H4 (cell line): ENCODE results near the gene B4GALNT2. TPM values are rescaled to one million over a fixed set of nuclear protein-coding genes. Genes with fewer than 3 reads are reported as not detected.
"Not testable (repeated sequence)": the region's sequence is repeated elsewhere in the genome, so short reads cannot be mapped to it uniquely, and the experiment has no call there.

ENCODE experiments used
- DNase-seq: peaks from one replicate; pipeline ENCODE4 v3.0.0-alpha.2; 2015; ENCODE audit warnings: low spot score
- total RNA-seq: library from RNA; depleted of rRNA; stranded (reverse); fragments of >200 nt; shearing (Covaris generic); gene quantifications from 2 replicates; pipeline ENCODE4 v1.2.3, GENCODE V29; 2014

The B4GALNT2 gene
- total RNA-seq, 1 experiment from 2014 or later: not detected

- no peak for DNase-seq
Observed at GRCh38 chr17:49180998-49181635, 48.5 kb downstream of the B4GALNT2 start.

- DNase-seq: no peak
Observed at GRCh38 chr17:49183341-49183740, 50.8 kb downstream of the B4GALNT2 start.

- DNase-seq: no peak
Observed at GRCh38 chr17:49183801-49184200, 51.2 kb downstream of the B4GALNT2 start.

GRCh38 chr17:49184522-49184921 lies 52.0 kb downstream of the B4GALNT2 start:
- DNase-seq: not testable (repeated sequence)

GRCh38 chr17:49185381-49185780 lies 52.8 kb downstream of the B4GALNT2 start:
- DNase-seq: not testable (repeated sequence)

GRCh38 chr17:49187301-49187700 lies 54.7 kb downstream of the B4GALNT2 start:
- DNase-seq: no peak

GRCh38 chr17:49190932-49191331 lies 58.4 kb downstream of the B4GALNT2 start:
- DNase-seq: no peak

- DNase-seq: no peak
Observed at GRCh38 chr17:49191409-49191916, 58.9 kb downstream of the B4GALNT2 start.

- peak; percentile 93 for DNase-seq
Observed at GRCh38 chr17:49191917-49192741, 59.6 kb downstream of the B4GALNT2 start.

- no peak for DNase-seq
Observed at GRCh38 chr17:49193513-49194296, 61.1 kb downstream of the B4GALNT2 start.

GRCh38 chr17:49194297-49194607 lies 61.7 kb downstream of the B4GALNT2 start:
- DNase-seq: no peak

GRCh38 chr17:49195751-49196150 lies 63.2 kb downstream of the B4GALNT2 start:
- DNase-seq: no peak

- no peak for DNase-seq
Observed at GRCh38 chr17:49196520-49196919, 64.0 kb downstream of the B4GALNT2 start.

- DNase-seq: no peak
Observed at GRCh38 chr17:49197346-49197998, 64.9 kb downstream of the B4GALNT2 start.

GRCh38 chr17:49198211-49198610 lies 65.6 kb downstream of the B4GALNT2 start:
- DNase-seq: no peak

- DNase-seq: no peak
Observed at GRCh38 chr17:49200423-49201083, 68.0 kb downstream of the B4GALNT2 start.

GRCh38 chr17:49201481-49201927 lies 68.9 kb downstream of the B4GALNT2 start:
- DNase-seq: no peak

- DNase-seq: no peak
Observed at GRCh38 chr17:49203796-49204195, 71.2 kb downstream of the B4GALNT2 start.

GRCh38 chr17:49204516-49204915 lies 71.9 kb downstream of the B4GALNT2 start:
- DNase-seq: no peak

GRCh38 chr17:49209061-49209571 lies 76.5 kb downstream of the B4GALNT2 start:
- no peak for DNase-seq
